Activated B cell treated with CpG ODN at 0.5 μM for 24 hours (primary cell): ENCODE results near the gene PRR35. TPM values are rescaled to one million over a fixed set of nuclear protein-coding genes. Genes with fewer than 3 reads are reported as not detected.

Experiments
- ATAC-seq: fragments of 200-7000 bp; cut with Tn5 transposase; one replicate; pipeline ENCODE4 v1.10.0; 2021; ENCODE audit warnings: low read depth, mild to moderate bottlenecking, moderate library complexity
- CTCF ChIA-PET: fragments of 350-600 bp; sonication (Branson Sonifier 250); formaldehyde crosslinking; loops from one replicate; lab custom pipeline; 2021; ENCODE audit warnings: antibody characterized with exemption; lab: Charles Lee
- POLR2A ChIA-PET: fragments of 350-600 bp; sonication (Branson Sonifier 250); formaldehyde crosslinking; loops from one replicate; lab custom pipeline; 2021; ENCODE audit warnings: antibody characterized with exemption; lab: Charles Lee
- DNase-seq: peaks from one replicate; pipeline ENCODE4 v3.0.0; 2022
- H3K27ac Mint-ChIP-seq: one replicate; pipeline ENCODE4 v1.8.0; 2020; ENCODE audit warnings: mixed read lengths
- H3K27me3 Mint-ChIP-seq: one replicate; pipeline ENCODE4 v1.8.0; 2021; ENCODE audit warnings: mixed read lengths
- H3K36me3 Mint-ChIP-seq: one replicate; pipeline ENCODE4 v1.8.0; 2021; ENCODE audit warnings: low read depth, mixed read lengths
- H3K4me1 Mint-ChIP-seq: one replicate; pipeline ENCODE4 v1.8.0; 2021; ENCODE audit warnings: mixed read lengths
- H3K4me3 Mint-ChIP-seq: one replicate; pipeline ENCODE4 v1.8.0; 2020; ENCODE audit warnings: mild to moderate bottlenecking, mixed read lengths
- H3K9me3 Mint-ChIP-seq: one replicate; pipeline ENCODE4 v1.8.0; 2020; ENCODE audit warnings: mixed read lengths
- intact Hi-C: fragments of 100-400 bp; cut with micrococcal nuclease; formaldehyde crosslinking; loops from one replicate; pipeline ENCODE4 v1.15.1; 2024
- total RNA-seq: library from RNA; stranded (reverse); gene quantifications from 2 replicates; pipeline ENCODE4 v1.2.3, GENCODE V29; 2022
- TF ChIP-seq, protein P1 (sequence below): fragments of 200-600 bp; IDR thresholded peaks from one replicate; pipeline ENCODE4 v1.8.0; 2022; ENCODE audit warnings: antibody characterized with exemption, mild to moderate bottlenecking

PRR35 gene
- total RNA-seq, 1 donor from 2014 or later: not detected

DNA sequence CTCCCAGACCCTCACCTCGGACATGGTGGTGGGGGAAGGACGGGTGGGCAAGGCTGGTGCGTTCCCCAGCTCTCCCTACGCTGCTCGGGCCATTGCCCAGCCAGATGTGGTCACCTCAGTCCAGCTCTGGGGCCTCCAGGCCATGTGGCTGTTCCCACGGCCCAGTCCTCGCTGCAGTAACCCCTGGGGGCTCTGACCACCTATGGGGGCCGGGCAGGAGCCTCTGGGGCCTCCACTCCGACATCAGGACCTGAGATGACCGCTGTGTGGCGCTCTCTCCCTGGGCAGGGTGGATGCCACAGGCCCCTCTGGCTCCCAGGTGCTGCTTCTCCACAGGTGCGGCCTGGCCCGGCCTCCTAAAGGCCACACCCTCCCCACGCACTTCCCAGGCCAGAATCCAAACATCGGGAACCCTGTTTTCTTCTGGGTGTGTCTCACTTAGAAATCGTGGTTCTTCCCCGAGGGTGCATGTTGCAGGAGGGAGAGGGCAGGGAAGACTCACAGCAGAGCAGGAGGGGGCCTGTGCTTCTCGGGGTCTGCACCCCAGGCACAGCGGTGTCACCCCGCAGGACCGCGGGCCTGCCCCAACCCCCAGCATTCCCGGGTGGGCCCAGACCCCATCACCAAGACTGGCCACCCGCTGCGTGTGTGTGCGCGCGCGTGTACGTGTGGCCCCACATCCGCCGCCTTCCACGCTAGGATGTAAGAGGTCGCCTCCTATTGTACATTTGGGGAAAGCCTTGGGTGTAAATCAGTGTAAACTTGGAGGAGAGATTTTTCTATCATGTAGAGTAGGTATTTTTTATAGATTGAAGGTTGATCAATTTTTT is 38.6 kb upstream of the PRR35 start:
- ATAC-seq (no peak), DNase-seq (no peak)
- TF ChIP-seq, protein P1, sequence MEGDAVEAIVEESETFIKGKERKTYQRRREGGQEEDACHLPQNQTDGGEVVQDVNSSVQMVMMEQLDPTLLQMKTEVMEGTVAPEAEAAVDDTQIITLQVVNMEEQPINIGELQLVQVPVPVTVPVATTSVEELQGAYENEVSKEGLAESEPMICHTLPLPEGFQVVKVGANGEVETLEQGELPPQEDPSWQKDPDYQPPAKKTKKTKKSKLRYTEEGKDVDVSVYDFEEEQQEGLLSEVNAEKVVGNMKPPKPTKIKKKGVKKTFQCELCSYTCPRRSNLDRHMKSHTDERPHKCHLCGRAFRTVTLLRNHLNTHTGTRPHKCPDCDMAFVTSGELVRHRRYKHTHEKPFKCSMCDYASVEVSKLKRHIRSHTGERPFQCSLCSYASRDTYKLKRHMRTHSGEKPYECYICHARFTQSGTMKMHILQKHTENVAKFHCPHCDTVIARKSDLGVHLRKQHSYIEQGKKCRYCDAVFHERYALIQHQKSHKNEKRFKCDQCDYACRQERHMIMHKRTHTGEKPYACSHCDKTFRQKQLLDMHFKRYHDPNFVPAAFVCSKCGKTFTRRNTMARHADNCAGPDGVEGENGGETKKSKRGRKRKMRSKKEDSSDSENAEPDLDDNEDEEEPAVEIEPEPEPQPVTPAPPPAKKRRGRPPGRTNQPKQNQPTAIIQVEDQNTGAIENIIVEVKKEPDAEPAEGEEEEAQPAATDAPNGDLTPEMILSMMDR: no peak
- Mint-ChIP-seq H3K4me3 (no peak overlapping the region), H3K4me1 (peaks cover 22% of the 10 kb centered on the region), H3K36me3 (peaks cover 11% of the 10 kb centered on the region), H3K9me3 (no peaks in the 10 kb centered on the region), H3K27me3 (no peaks in the 10 kb centered on the region), H3K27ac (no peak overlapping the region)
- intact Hi-C loops: no loop called here
- CTCF ChIA-PET: no interaction called here
- POLR2A ChIA-PET: no interaction called here

DNA sequence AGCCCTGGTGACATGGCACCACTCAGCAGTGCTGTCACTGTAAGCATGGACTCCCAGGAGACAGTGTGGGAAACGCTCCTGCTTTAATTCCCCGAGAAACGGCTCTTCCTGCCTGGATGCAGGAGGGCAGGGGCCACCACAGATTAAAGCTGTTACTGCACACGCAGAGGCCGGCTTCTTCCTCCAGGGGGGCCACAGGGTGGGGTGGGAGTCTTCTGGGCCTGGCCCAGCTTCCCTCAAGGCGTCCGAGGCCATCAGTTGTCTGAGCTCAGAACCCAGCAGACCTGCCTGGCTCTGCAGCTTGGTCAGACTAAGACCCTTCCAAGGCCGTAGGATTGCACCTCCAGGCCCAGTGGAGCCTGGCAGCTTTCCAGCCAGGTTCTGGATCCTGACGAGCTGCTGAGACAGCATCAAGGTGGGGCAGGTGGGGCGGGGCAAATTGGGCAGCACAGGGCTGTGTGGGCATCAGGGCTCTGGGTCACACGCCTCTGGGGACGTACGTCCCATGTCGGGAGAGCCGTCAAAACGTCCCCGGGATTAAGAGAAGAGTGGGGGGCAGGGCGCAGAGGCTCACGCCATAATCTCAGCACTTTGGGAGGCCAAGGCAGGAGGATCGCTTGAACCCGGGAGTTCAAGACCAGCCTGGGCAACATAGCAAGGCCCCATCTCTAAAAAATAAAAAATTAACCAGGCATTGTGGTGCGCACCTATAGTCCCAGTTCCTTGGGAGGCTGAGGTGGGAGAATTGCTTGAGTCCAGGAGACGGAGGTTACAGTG is 37.7 kb upstream of the PRR35 start:
- intact Hi-C loops: no loop called here
- Mint-ChIP-seq H3K27me3 (no peaks in the 10 kb centered on the region), H3K9me3 (no peaks in the 10 kb centered on the region), H3K4me1 (peaks cover 24% of the 10 kb centered on the region), H3K27ac (no peak overlapping the region), H3K4me3 (no peak overlapping the region), H3K36me3 (peaks cover 11% of the 10 kb centered on the region)
- TF ChIP-seq, protein P1: no peak
- ATAC-seq: no peak
- ChIA-PET POLR2A (interaction anchor here (0.7 kb wide), 1 partner anchor 11 kb away, joined by 3 read pairs; no protein-coding TSS in a partner anchor), CTCF (no interaction called here)
- no peak for DNase-seq

DNA sequence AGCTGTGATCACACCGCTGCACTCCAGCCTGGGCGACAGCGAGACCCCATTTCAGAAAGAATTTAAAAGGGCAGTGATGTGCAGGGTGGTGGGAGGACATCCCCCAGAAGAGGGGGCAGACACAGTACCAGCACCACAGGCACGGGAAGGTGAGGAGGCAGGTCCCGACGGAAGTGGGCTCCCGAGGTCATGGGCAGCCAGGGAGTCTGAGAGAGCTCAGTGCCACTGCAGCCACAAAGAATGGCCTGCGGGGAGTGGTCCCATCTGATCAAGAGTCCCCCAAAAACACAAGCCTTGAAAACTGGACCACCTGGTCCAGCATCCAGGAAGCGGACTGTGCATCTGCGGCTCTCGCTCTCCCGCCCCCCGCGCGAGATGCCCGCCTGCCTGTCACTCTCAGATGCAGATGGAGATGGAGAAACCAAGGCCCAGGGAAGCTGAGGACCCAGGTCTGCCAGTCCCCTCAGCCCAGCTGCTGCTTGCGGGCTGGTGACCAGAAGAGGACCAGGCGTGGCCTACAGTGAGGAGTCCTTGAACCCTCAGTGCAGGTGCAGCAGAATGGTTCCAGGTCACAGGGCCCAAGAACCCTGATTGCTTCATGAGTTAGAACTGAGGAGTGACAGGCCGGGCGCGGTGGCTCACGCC is 37.0 kb upstream of the PRR35 start:
- Mint-ChIP-seq H3K36me3 (peaks cover 11% of the 10 kb centered on the region), H3K27ac (no peak overlapping the region), H3K4me3 (no peak overlapping the region), H3K4me1 (peaks cover 24% of the 10 kb centered on the region), H3K9me3 (no peaks in the 10 kb centered on the region), H3K27me3 (no peaks in the 10 kb centered on the region)
- intact Hi-C loops: no loop called here
- ChIA-PET POLR2A (no interaction called here), CTCF (no interaction called here)
- TF ChIP-seq, protein P1: no peak
- DNase-seq: no peak
- no peak for ATAC-seq

DNA sequence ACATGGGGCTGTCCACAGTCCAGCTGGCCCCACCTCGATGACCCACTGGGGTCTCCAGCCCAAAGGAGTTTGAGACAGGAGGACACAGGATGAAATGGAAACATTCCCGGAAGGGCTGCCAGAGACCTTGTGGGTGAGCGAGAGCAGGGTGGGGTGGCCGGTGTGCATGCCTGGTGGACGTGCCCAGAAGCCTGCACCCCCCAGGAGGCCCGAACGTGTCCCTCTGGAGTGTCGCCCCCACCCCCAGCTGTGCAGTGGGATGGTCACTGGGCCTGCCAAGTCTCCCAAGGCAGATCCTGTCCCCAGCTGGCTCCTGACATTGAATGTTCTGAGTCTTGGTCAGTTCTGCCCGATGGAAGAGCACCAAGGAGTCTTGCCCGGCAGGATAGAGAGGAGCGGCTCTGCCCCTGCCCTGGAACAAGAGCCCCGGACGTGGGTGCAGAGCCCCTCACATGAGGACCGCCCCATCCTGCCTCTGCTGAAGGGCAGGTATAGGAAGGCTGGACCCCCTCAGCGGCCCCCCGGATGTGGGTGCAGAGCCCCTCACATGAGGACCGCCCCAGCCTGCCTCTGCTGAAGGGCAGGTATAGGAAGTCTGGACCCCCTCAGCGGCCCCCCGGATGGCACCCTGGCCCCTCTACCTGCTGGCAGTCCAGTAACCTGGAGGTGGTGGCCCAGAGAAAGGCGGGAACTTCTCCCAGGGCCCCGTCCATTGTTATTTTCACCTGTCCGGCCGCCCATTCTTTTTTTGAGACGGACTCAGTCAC is 35.7 kb upstream of the PRR35 start:
- H3K27me3 Mint-ChIP-seq: no peaks in the 10 kb centered on the region
- H3K36me3 Mint-ChIP-seq: peaks cover 8% of the 10 kb centered on the region
- POLR2A ChIA-PET: no interaction called here
- CTCF ChIA-PET: no interaction called here
- peaks cover 33% of the 10 kb centered on the region for H3K4me1 Mint-ChIP-seq
- TF ChIP-seq, protein P1: no peak
- peak overlapping the region; percentile 35 for H3K27ac Mint-ChIP-seq
- no peak for DNase-seq
- no peaks in the 10 kb centered on the region for H3K9me3 Mint-ChIP-seq
- intact Hi-C loops: loop anchor here (5.0 kb wide), 5 partner anchors 43 to 387 kb away; partner anchors contain the start of genes NHLRC4, NPRL3, PGAP6 and PIGQ
- no peak overlapping the region for H3K4me3 Mint-ChIP-seq
- no peak for ATAC-seq
